Activated naive CD8-positive, alpha-beta T cell treated with anti-CD3 and anti-CD28 coated beads, Interleukin-2, amount 50 U/mL, for 24 hours (primary cell): ENCODE data around the gene FAM43B.

ENCODE experiments used
- ATAC-seq: fragments of 150-1000 bp; cut with Tn5 transposase; one replicate; pipeline ENCODE4 v1.10.0; 2021
- DNase-seq: peaks from one replicate; pipeline ENCODE4 v3.0.0; 2021
- H3K27ac Mint-ChIP-seq: one replicate; pipeline ENCODE4 v1.8.0; 2021; ENCODE audit warnings: mild to moderate bottlenecking, mixed read lengths
- H3K27me3 Mint-ChIP-seq: one replicate; pipeline ENCODE4 v1.8.0; 2021; ENCODE audit warnings: mixed read lengths
- H3K36me3 Mint-ChIP-seq: one replicate; pipeline ENCODE4 v1.8.0; 2021; ENCODE audit warnings: low read depth, mixed read lengths
- H3K4me1 Mint-ChIP-seq: one replicate; pipeline ENCODE4 v1.8.0; 2021; ENCODE audit warnings: mixed read lengths
- H3K4me3 Mint-ChIP-seq: one replicate; pipeline ENCODE4 v1.8.0; 2021; ENCODE audit warnings: mild to moderate bottlenecking, moderate library complexity, mixed read lengths
- H3K9me3 Mint-ChIP-seq: one replicate; pipeline ENCODE4 v1.8.0; 2021; ENCODE audit warnings: mixed read lengths

Gene FAM43B

GRCh38 chr1:20596106-20596505 lies 43.7 kb downstream of the FAM43B start:
- no peaks in the 10 kb centered on the region for H3K4me1 Mint-ChIP-seq
- H3K27ac Mint-ChIP-seq, result no peak overlapping the region

GRCh38 chr1:20597650-20598049 lies 45.3 kb downstream of the FAM43B start:
- peaks cover 11% of the 10 kb centered on the region for H3K27me3 Mint-ChIP-seq
- H3K4me1 Mint-ChIP-seq, result no peaks in the 10 kb centered on the region
- no peak overlapping the region for H3K27ac Mint-ChIP-seq
- H3K9me3 Mint-ChIP-seq, result no peaks in the 10 kb centered on the region
- no peaks in the 10 kb centered on the region for H3K36me3 Mint-ChIP-seq
- DNase-seq, result no peak
- no peak for ATAC-seq
- no peak overlapping the region for H3K4me3 Mint-ChIP-seq

More at GRCh38 chr1:20596106-20596505, 43.7 kb downstream of the FAM43B start:
- ATAC-seq, result no peak
- no peak for DNase-seq
- no peaks in the 10 kb centered on the region for H3K9me3 Mint-ChIP-seq
- H3K27me3 Mint-ChIP-seq, result peaks cover 21% of the 10 kb centered on the region
- H3K36me3 Mint-ChIP-seq, result no peaks in the 10 kb centered on the region
- H3K4me3 Mint-ChIP-seq, result no peak overlapping the region

GRCh38 chr1:20600156-20600555 lies 47.8 kb downstream of the FAM43B start:
- H3K36me3 Mint-ChIP-seq, result no peaks in the 10 kb centered on the region
- H3K27me3 Mint-ChIP-seq, result peaks cover 6% of the 10 kb centered on the region
- no peaks in the 10 kb centered on the region for H3K9me3 Mint-ChIP-seq
- H3K27ac Mint-ChIP-seq, result no peak overlapping the region
- no peak overlapping the region for H3K4me3 Mint-ChIP-seq
- ATAC-seq (no peak), DNase-seq (no peak)
- H3K4me1 Mint-ChIP-seq, result no peaks in the 10 kb centered on the region

DNA sequence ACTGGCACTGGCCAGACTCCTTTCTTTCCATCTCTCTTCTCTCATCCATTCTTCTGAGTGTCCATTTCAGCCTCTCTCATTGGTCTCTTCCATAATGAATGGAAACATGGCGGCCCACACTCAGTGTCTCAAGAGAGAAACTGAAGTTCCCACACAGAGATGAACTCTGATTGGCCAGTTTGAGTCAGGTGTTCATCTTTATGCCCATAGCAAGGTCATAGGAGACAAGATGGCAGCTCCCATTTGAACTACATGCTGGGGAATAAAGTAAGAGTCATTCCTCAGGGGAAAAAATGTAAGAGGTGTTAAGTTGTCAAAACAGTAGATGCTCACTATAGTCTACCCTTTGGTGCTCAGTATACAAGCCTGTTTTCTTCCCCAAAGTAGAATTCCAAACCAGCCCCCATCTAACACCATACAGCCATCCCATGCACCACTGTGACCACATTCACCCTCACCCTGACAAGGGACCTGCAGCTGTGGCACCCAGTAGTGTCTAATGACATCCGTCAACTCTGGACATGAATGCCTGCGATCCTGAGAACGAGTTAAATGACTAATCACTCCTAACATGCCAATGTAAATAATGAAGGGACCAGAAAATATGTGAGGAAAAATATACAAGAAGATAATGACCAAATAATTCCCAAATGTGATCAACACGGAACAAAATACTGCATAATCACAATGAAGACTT lies 48.9 kb downstream of the FAM43B start:
- H3K9me3 Mint-ChIP-seq, result no peaks in the 10 kb centered on the region
- DNase-seq (no peak), ATAC-seq (no peak)

DNA sequence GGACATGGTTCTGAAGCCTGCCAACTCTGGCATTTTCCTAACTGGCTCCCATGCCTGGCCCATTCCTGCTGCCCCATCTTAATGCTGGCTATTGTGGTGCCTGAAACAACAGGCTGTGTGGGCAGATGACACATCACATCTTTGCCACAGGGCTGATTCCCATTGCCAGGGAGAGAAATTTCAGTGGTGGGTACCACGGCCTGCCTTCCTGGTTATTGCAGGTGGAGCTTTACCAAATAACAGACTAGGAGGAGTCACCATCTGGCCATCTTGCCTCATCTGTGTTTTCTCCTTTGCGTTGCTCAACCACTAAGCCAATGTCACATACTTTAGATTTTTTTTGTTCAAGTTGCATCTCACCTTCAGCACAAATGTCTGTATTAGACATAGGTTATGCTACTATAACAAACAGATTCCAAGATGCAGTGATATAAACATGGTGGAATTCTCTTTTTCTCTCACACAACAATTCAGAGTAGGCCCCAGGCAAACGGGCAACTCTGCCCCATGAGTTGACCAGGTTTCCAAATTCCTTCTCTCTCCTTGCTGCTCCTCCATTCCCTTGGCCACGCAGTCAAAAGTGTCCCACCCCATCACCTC lies 50.6 kb downstream of the FAM43B start:
- H3K4me3 Mint-ChIP-seq, result no peak overlapping the region
- no peaks in the 10 kb centered on the region for H3K9me3 Mint-ChIP-seq
- ATAC-seq (no peak), DNase-seq (no peak)
- H3K27me3 Mint-ChIP-seq, result peaks cover 10% of the 10 kb centered on the region
- no peaks in the 10 kb centered on the region for H3K4me1 Mint-ChIP-seq
- H3K36me3 Mint-ChIP-seq, result no peaks in the 10 kb centered on the region
- no peak overlapping the region for H3K27ac Mint-ChIP-seq

More for the DNA sequence above, 48.9 kb downstream of the FAM43B start:
- H3K36me3 Mint-ChIP-seq, result no peaks in the 10 kb centered on the region
- H3K27me3 Mint-ChIP-seq, result peaks cover 5% of the 10 kb centered on the region
- H3K27ac Mint-ChIP-seq, result no peak overlapping the region
- no peak overlapping the region for H3K4me3 Mint-ChIP-seq
- no peaks in the 10 kb centered on the region for H3K4me1 Mint-ChIP-seq

GRCh38 chr1:20603504-20604464 lies 51.4 kb downstream of the FAM43B start:
- Mint-ChIP-seq H3K27me3 (peaks cover 10% of the 10 kb centered on the region), H3K4me1 (no peaks in the 10 kb centered on the region), H3K9me3 (no peaks in the 10 kb centered on the region), H3K4me3 (no peak overlapping the region), H3K36me3 (no peaks in the 10 kb centered on the region), H3K27ac (no peak overlapping the region)
- DNase-seq (no peak), ATAC-seq (no peak)
